Stimulated activated CD4-positive, alpha-beta T cell treated with anti-CD3 and anti-CD28 coated beads, Interleukin-12 subunit alpha, Interleukin-12 subunit beta, amount 100 ng/mL, for 24 hours (primary cell): Measurements from ENCODE around the gene SLC9A9.
A peak's percentile ranks its signal among the peaks of the same experiment; 100 is the strongest.
"Not testable (repeated sequence)": the region's sequence is repeated elsewhere in the genome, so short reads cannot be mapped to it uniquely, and the experiment has no call there.

Experiments
- DNase-seq, 2 experiments: peaks; one replicate each; pipeline ENCODE4 v3.0.0-alpha.2; 2020; ENCODE audit warnings: low read depth in 2 of 2

SLC9A9 gene

DNA sequence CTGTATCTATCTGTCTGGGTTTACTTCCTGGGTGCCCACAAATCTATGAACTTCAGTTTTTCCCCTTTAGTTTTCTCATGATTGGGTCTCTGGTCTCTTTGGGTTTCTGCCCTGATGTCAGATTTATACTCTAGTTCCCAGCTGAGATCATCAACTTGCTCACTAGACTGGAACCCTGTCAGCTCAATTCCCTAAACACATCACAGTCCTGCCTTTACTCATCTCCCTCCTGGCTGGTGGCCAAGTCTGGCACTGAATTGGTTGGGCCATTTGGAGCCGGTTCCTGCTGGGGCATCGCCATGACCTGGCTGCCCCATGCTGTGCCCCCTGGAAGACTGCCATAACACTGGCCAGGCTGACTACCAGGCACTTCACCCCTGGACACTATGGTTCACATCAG, 383.4 kb downstream of the SLC9A9 start:
- no peak for DNase-seq

DNA sequence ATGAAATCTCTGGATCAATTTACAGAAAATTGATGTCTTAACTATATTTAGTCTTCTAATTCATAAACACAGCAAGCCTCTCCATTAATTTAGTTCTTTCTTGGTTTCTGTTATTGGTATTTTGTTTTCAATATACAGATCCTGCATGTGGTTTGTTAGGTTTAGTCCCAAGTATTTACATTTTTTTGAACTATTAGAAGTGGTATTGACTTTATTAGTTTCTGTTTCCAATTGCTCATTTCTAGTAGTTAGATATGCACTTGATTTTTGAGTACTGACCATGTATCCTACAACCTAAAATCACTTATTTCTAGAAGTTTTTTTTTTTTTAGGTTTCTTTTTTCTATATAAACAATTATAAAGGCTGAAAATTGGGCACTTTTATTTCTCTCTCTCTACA, 392.8 kb downstream of the SLC9A9 start:
- DNase-seq = no peak

DNA sequence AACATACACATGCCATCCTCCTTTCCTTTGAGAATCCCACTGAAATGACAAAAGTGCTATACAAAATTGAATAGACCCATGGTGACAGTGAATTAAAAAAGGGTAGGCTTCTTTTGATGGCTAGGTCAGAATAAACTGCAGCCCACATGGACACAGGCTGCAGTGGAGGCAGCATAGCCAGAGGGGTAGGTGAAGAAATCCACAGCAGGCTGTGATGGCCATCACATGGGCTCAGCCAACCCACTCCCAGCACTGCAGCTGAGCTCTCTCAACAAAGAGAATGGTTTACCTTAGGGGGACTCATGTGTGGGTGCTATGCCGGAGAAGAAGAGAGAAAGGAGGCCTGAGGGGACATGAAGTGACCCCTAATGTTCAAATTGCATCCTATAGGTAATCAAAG, 397.6 kb downstream of the SLC9A9 start:
- no peak for DNase-seq

DNA sequence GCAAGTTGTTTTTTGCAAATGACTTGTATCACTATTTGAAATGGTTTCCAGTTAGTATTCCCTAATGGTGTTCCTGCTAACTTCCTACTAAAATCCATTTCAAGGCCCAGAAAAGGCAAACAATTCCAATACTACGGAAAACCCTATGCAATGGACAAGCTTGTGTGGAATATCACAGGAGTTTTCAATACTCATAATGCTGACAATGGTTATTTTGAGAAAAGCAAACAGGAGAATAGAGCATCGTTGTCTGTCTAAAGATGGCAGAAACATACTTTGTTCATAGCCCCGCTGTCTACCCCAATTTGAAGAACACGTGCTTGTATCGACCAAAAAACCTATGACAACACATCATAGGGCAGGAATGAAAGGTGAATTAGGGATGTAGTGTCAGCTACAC, 400.8 kb downstream of the SLC9A9 start:
- no peak for DNase-seq

DNA sequence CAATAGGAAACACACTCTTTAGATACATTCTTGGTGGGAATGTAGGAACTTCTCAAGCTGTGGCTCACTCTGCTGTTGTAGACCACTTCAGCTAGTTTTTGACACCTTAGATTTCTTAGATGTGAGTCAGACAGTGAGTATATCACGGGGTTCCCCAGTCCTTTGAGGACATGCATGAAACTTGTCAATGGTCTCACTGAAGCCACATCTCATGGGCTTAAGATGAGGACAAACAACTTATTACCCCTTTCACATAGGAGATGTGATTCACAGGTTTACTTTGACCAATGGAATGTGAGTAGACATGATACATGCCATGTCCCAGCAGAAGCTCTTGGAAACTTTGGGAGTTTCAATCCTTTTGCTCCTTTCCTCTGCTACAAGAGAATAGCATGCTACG, 403.1 kb downstream of the SLC9A9 start:
- no peak for DNase-seq

DNA sequence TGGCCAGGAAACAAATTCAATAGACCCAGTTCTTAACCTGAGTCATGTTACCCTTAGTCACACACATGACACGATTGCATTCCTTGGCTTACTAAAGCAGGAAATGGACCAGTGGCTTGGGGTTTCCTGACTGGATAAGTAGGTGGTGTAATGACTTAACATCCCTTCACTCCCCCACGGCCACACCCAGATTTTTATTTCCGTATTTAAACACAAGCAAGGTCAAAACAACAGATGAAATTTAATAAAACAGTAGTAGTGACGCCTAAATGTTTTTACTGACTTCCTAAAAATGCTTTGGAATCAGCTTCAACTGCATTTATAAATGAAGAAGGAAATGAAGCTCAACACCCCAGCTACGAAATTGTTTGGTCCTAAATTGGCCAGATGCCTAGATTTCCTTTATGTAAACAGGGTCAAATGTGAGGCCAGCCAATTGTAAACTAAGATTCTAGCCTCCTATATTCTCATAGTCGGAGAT, 404.4 kb downstream of the SLC9A9 start:
- peak in 1 of 2 experiments; percentile 15 for DNase-seq

DNA sequence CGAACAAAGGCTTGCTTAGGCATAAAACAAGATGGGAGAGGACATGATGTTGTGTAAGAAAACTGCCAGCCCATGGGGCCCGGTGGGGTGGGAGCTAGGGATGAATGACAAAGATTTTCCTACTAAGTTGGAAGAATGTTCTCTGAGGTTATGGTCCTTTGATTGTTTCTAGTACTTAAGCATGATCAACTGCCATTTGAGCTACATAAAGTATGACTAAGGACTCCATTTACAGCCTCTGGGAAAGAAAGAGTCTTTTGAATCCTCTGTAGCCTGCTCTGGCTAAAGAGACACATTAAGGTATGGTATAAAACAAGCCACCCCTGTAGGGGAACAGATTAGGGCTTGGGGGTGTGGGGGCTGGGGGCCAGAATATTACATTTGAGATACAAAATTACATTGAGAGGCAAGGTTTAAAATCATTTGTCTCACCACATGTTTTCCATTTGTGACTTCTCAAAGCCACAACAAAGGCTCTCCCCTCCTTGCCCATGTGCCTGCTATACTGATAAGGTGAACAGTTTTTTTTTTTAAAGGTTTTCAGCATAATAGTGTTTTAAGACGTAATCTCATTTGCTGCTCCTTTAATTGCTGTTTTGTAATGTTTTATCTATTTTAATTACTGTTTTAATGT, 405.3 kb downstream of the SLC9A9 start:
- no peak for DNase-seq

DNA sequence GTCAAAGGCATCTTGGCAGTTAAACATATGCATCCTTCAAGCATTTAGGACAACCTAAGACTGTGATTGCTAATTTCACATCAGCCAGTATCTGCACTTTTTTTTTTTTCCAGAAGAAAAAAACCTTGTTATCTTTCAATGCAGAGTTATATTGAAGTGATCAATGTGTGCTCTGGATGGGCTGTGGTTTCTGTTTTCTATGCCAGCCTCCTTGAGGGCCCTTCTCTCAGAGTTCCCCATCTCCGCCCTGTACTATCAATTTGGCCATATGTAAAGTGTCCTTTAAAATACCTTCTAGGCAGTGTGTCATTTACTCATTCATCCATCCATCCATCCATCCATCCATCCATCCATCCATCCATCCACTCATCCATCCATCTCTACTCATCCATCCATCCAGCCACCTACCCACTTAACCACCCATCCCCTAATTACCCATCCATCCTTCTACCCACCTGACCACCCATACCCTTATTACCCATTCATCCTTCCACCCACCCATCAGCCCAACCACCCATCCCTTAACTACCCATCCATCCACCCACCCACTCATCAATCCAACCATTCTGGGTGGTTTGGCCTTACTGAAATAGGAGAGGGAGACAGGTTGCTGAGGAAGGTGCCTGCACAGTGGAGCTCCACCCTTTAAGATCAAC, 406.6 kb downstream of the SLC9A9 start:
- no peak for DNase-seq

DNA sequence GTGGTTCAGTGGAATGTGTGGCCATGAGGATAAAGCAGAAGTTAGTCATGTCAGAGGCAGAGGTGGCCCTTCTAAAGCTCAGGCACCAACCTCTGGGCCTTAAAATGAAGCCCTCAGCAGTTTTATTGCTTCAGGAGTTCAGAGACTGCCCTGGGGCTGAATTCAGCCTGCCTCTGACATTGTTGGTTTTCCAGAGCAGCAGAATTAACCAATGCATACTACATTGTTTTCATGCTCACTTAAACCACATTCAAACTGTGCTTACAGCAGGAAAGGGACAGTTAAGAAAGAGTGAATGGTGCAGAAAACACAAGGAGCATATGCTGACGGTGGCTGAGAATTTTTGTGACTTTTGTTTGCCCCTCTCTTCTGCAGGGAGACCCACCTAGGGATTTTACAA, 408.5 kb downstream of the SLC9A9 start:
- no peak for DNase-seq

DNA sequence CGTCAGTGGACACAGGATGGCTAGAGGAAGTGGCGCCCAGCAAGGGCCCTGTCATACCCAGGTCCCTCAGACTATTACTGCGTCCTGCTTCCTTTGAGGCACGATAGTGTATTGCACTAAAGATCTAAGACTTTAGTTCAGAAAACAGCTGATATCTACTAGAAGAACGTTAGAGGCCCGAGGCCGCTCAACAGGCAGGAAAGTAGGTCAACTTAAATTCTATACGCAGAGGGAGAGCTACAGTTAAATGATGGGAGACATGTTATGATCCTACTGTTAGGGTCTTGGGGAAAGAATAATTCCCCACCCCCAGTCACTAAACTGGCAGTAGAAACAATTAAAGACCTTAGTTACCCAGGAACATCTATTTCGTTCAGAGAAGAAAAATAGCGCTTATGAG, 410.9 kb downstream of the SLC9A9 start:
- no peak for DNase-seq

DNA sequence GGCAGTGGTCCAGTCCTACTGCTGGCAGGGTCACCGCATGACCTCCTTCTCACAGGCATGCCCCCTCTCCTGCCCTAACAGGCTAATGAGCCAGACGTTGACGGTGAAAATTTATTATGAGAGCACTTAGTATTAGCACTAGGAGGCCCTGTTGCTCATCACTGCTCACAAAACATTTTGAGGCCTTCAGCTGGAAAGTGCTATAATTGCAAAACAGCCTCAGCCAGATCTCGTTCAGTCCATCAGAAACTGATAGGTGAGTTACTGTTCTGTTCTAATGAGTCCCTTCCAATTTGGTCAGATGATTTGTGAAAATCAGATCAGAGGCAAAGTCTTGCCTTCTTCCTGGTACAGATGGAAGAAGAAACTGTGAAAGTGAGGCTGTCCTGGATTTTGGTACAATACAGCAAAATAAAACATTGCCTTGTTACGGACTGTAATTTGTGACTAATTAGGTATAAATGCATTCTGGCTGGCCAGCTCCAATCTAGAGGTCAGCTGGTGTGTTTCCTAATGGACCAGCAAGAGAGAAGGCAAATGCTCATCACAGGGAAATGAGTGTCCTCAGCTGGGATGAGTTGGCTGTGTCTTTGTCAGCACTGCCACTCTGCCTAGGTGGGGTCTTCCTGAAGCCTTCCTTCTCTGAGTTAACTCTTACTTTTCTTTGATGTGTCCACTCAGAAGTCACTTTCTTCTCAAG, 411.9 kb downstream of the SLC9A9 start:
- DNase-seq = no peak

DNA sequence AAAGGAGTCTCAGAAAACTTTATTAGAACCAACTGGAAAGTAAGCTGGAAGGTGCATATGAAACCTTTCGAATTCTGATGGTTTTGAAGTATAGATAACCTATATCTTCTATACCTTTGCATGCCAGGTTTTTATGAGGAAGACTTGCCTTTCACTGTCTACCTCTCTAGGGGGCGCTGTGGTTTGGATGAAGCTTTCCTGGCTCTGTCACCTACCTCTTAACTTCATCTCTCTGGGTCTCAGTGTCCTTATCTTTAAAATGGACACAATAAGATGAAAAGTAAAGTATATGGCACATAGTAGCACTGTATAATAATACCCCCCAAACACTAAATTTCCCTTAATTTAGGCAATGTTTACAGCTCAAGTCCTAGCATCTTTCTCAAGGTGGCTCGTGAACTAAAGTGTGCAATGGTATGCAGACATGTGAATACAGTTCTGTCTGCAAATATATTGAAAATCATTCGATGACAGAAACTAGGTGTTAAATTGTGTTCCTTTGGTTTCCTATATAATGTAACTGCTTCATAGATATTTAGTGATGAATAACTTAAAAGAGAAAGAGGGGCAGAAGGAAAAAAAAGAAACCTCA, 414.4 kb downstream of the SLC9A9 start:
- DNase-seq = no peak

DNA sequence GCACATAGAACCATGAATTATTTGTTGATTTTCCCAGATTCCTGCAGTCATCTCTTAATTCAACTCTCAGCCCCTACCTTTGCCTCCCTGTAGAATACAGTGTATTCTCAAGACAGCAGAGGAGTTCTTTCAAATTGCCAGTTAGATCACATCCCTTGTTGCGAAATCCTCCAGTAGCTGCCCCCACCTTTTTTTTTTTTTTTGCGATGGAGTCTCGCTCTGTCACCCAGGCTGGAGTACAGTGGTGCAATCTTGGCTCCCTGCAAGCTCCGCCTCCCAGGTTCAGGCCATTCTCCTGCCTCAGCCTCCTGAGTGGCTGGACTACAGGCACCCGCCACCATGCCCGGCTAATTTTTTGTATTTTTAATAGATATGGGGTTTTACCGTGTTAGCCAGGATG, 417.0 kb downstream of the SLC9A9 start:
- not testable (repeated sequence) for DNase-seq

DNA sequence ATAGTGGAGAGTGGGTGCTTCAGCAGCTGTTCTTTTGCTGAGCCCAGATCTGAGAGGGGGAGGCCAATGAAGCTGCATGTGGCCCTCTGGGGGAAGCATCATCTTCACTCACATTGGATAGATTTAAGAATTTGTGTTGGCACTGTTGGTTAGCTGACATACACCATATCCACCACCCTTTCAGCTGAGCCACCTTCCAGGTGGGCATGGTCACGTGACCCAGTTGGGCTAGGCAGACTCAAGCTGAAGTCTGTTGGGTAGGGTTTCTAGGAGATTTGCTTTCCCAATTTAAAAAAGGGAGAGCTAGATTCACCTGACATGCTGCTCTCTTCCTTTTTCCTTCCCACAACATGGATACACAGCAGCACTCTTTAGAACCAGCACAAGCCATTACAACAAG, 417.7 kb downstream of the SLC9A9 start:
- no peak for DNase-seq

DNA sequence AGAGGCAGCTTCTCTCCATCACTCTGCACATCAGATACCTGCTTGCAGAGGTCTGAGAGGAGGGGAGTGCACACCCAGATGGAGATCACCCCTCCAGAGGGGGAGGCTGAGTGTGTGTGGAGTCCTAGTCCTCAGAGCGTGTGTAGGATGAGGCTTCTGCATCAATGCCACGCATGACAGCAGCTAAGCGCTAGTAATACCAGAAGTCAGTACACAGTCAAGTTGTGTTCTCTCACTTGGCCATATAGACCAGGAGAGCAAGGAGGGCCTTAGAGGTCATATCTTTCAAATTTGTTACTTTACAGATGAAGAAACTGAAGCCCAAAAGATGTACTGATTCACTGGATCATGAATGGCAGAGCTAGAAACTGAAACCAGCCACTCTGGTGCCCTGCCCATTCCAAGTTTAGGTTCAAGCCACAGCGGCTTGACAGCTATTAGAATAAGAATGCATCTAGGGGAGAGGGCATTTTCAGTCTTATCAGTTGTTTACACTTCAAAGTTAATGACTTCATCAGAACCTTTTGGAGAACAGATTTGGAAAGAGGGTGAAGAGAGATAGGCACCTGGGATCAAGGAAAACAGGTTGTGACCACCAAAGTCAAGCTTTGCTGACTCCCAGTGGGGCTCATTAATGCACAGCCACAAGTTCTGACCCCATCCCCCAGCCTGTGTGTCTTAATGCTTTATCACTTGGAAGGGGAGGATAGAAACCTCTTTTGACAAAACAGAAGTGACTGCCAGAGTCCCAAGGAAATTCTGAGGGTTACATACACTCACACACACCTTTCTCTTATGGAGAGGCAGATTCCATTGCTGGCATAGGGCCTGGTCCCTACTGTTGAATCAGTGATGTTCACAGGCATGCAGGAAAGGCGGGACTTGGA, 418.4 kb downstream of the SLC9A9 start:
- no peak for DNase-seq

DNA sequence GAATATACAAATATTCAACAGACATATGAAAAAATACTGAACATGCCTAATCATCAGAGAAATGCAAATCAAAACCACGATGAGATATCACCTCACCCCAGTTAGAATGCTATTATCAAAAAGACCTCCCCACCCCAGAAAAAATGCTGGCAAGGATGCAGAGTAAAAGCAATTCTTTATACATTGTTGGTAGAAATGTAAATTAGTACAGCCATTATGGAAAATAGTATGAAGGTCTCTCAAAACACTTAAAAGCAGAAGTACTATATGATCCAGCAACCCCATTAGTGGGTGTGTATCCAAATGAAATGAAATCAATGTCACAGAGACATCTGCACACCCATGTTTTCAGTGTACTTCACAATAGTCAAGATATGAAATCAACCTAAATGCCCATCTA, 420.0 kb downstream of the SLC9A9 start:
- DNase-seq = no peak

DNA sequence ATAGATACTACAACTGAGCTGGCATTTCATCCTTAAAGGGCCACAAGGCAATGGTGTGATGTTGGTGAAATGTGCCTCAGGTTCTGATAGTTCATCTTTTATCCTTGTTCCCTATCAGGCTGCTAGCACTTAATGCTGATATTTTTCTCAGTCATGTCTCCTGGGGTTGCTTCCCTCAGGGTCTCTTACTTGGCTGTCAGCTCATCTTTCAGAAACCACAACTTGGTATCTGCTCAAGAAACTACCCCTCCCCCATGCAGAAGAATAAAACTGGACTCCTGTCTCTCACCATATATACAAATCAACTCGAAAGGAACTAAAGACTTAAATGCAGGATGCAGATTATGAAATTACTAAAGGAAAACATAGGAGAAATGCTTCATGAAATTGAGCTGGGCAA, 420.6 kb downstream of the SLC9A9 start:
- no peak for DNase-seq

DNA sequence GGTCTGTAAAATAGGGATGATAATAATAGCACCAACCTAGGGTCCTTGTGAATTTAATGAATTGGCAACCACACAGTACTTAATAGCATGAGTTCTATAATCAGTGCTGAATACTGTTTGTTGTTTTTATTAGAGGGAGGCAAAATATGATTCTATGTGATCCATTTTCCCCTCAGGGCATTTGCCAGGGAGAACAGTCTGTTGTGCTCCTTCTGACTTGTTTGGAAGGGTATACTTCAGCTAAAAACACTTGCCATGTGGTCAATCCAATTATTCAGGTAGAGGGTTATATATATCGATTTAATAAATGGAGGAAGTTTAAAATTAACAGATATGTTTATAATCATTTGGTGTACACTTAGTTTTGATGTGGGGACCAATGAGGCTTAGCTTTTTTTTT, 423.4 kb downstream of the SLC9A9 start:
- DNase-seq = no peak

DNA sequence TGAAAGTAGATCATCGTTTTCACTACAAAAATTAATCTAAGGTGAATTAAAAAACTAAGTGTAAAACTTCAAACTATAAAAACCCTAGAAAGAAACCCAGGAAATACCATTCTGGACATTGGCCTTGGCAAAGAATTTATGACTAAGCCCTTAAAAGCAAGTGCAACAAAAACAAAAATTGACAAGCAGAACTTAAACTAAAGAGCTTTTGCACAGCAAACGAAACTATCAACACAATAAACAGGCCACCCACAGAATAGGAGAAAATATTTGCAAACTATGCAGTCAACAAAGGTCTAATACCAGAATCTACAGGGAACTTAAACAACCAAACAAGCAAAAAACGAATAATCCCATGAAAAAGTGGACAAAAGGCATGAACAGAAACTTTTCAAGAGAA, 426.7 kb downstream of the SLC9A9 start:
- DNase-seq = no peak

DNA sequence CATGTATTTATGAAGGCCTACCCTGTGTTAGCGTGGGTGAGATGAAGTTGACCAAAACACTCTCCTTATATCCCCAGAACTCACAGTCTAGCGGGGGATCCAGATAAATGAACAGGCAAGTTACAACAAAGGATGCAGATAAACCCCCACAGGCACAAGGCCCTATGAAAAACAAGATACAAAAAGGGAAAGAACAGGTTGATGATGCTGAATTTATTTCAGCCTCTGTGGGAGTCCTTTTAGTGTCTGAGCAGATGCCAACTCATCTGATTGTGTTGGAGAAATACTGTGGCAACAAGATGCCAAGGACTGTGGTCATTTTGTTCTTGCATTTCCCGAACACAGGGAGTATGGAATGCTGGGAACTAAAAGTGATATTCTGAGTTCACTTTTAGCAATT, 428.7 kb downstream of the SLC9A9 start:
- DNase-seq = no peak

DNA sequence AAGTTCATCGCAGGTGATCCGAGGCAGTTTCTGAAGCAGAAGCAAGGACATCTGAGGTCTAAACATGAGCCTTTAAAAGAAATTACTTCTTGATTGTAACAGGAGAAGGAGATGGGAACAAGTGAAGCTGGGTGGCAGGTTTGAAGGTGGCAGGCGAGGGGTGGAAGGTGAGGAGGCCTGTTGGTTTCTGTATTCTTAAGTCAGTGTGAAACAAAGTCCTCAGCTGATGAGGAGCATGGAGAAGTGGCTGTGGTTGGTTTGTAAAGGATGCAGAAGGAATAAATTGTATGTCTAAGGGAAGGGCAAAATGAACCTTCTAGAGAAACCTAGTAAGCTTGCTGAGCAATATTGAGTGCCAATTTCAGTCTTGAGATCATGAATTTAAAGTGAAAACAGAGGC, 429.9 kb downstream of the SLC9A9 start:
- no peak for DNase-seq

DNA sequence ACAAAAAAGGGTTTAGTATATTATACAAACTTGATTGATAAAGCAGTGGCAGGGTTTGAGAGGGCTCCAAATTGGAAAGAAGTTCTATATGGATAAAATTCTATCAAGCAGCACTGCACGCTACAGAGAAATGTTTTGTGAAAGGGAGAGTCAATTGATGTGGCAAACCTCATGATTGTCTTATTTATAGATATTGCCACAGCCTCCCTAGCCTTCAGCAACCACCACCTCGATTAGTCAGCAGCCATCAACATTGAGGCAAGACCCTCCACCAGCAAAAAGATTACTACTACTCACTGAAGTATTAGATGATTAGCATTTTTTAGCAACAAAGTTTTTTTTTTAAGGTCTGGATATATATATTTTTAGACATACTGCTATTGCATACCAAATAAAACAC, 432.0 kb downstream of the SLC9A9 start:
- no peak for DNase-seq
